Adrenal gland (tissue), 12 donors: ENCODE data around the gene SERTAD3. TPM values are rescaled to one million over a fixed set of nuclear protein-coding genes. Genes with fewer than 3 reads are reported as not detected.
"Not testable (repeated sequence)": the region's sequence is repeated elsewhere in the genome, so short reads cannot be mapped to it uniquely, and the experiment has no call there.

Experiments used
- DNase-seq, 7 donors: peaks; one replicate each; pipeline ENCODE4 v3.0.0-alpha.2; 2019 to 2020
- H3K27ac ChIP-seq, 5 donors: fragments of 200-600 bp; sonication (generic) in 4 of 5; 1 replicate in 3 of 5; 2 replicates in 2 of 5; pipeline versions ENCODE4 v1.5.1 to v1.8.0; 2016 to 2020; ENCODE audit warnings: mild to moderate bottlenecking in 1 of 5
- H3K27me3 ChIP-seq: fragments of 200-600 bp; 2 replicates; pipeline ENCODE4 v1.8.0; 2021
- H3K36me3 ChIP-seq, 2 donors: fragments of 200-600 bp; replicated peaks in 1 of 2; 1 replicate in 1 of 2; 2 replicates in 1 of 2; pipeline versions ENCODE4 v1.5.1 to v1.8.0; 2018 to 2022
- H3K4me1 ChIP-seq, 2 donors: fragments of 200-600 bp; replicated peaks in 1 of 2; 1 replicate in 1 of 2; 2 replicates in 1 of 2; pipeline versions ENCODE4 v1.5.1 to v1.8.0; 2018 to 2021
- H3K4me3 ChIP-seq, 4 donors: fragments of 200-600 bp; sonication (generic) in 3 of 4; one replicate each; pipeline ENCODE4 v1.5.1; 2016 to 2018
- H3K9me3 ChIP-seq, 3 donors: fragments of 200-600 bp; sonication (generic) in 1 of 3; replicated peaks in 1 of 3; 1 replicate in 2 of 3; 2 replicates in 1 of 3; pipeline versions ENCODE4 v1.5.1 to v1.8.0; 2016 to 2021
- CTCF ChIP-seq, 6 experiments: fragments of 450-650 bp in 4 of 6; fragments of 200-600 bp in 2 of 6; sonication (generic) in 1 of 6; IDR thresholded peaks; 1 replicate in 5 of 6; 2 replicates in 1 of 6; pipeline versions ENCODE4 v1.5.1 to v1.8.0; 2016 to 2021; ENCODE audit warnings: antibody characterized with exemption in 6 of 6, mild to moderate bottlenecking in 2 of 6, moderate library complexity in 1 of 6
- POLR2A ChIP-seq, 2 donors: fragments of 450-650 bp; IDR thresholded peaks; one replicate each; pipeline ENCODE4 v1.6.1; 2017; ENCODE audit warnings: antibody characterized with exemption in 2 of 2, mild to moderate bottlenecking in 2 of 2, moderate library complexity in 1 of 2
- WGBS, 4 donors: extraction: QIAGEN DNeasy Blood & Tissue Kit in 2 of 4; methylation state at CpG; one replicate each; pipeline versions ENCODE4 v1.1.5 to v1.1.7; 2013 to 2017; 5-methylcytosine and 5-hydroxymethylcytosine counted together
- intact Hi-C, 2 donors: fragments of 100-400 bp; cut with DNase I; formaldehyde crosslinking; loops; one replicate each; pipeline versions ENCODE4 v1.14.1 to v1.15.0; 2022 to 2023
- polyA plus RNA-seq, 3 donors: library from polyadenylated mRNA; stranded (reverse); fragments of 200-250 nt in 2 of 3; fragments of 350-450 nt in 1 of 3; fragmentation: Illumina TruSeq in 1 of 3; extraction: RNeasy Lipid Tissue Mini Kit (QIAGEN cat#74804) in 1 of 3; gene quantifications; one replicate each; pipeline ENCODE4 v1.2.3, GENCODE V29; 2013 to 2014
- total RNA-seq, 9 donors: library from RNA; depleted of rRNA in 4 of 9; stranded (reverse); fragments of >200 nt in 4 of 9; fragments of 120-200 nt in 1 of 9; fragmentation: NEBNext Ultra II Directional in 1 of 9; extraction: Animal tissue kit (Norgen Biotek cat#: 25700) in 1 of 9; gene quantifications; one replicate each; pipeline versions ENCODE4 v1.1.0 to v1.2.4, GENCODE V29; 2013 to 2023
- donor health status: healthy with polysubstance abuse.
- donor health status: Bipolar disorder and iron deficiency.
- donor health status: DM: yes; HTN: yes; CAD: no.
- donor health status: DM: no; HTN: no; CAD: no.
- donor health status: DM: no; HTN: no; CAD: no.
- donor health status: DM: yes; HTN: yes; CAD: no.

Gene SERTAD3
- total and polyA plus RNA-seq, 12 donors = 12.1 to 60.2 (median 29.5) TPM

GRCh38 chr19:40465557-40466218 is 21.6 kb upstream of the SERTAD3 start, which contains the start of gene BLVRB:
Gene BLVRB, minus strand, starts transcription at chr19:40465745. Its CDS starts 57 bp downstream, at chr19:40465688.
- TF ChIP-seq CTCF (IDR thresholded peaks at IDR 0.05) (peak in 1 of 6 experiments; percentile 22), POLR2A (IDR thresholded peaks at IDR 0.05) (peak; percentile 44 to 94)
- Histone ChIP-seq H3K9me3 (no peaks in the 10 kb centered on the region), H3K27ac (peak within 1 kb of the TSS; percentile 86 to 97 (median 92)), H3K4me1 (peaks cover 25 to 29% of the 10 kb centered on the region in 2 donors), H3K36me3 (no peaks in the 10 kb centered on the region), H3K4me3 (peak within 1 kb of the TSS; percentile 54 to 84 (median 70)), H3K27me3 (no peaks in the 10 kb centered on the region)
- WGBS, 4 donors = 0% methylated on average over 2 to 54 of the region's 54 CpGs
- DNase-seq = peak; percentile 99 to 100 (median 100)
- intact Hi-C loops = loop anchor here in 1 of 2 donors (10.0 kb wide), 1 partner anchor 129 kb away; no protein-coding TSS in a partner anchor

- intact Hi-C loops = loop anchor here in 1 of 2 donors (10.0 kb wide), 1 partner anchor 130 kb away; no protein-coding TSS in a partner anchor
- peaks cover 25 to 29% of the 10 kb centered on the region in 2 donors for H3K4me1 ChIP-seq
- H3K36me3 ChIP-seq = no peaks in the 10 kb centered on the region
- H3K9me3 ChIP-seq = no peaks in the 10 kb centered on the region
- no peaks in the 10 kb centered on the region for H3K27me3 ChIP-seq
- TF ChIP-seq POLR2A (IDR thresholded peaks at IDR 0.05) (no peak), CTCF (IDR thresholded peaks at IDR 0.05) (no peak)
- DNase-seq = peak in 4 of 7 donors; percentile 73 to 81 (median 76)
- peak overlapping the region; percentile 54 to 84 (median 70) for H3K4me3 ChIP-seq
- peak overlapping the region; percentile 86 to 97 (median 92) for H3K27ac ChIP-seq
- 11 to 17% (median 14%) methylated on average over 8 to 11 of the region's 11 CpGs for WGBS, 4 donors
Measured at GRCh38 chr19:40465025-40465556, 21.0 kb upstream of the SERTAD3 start.

- H3K36me3 ChIP-seq = no peaks in the 10 kb centered on the region
- no peaks in the 10 kb centered on the region for H3K9me3 ChIP-seq
- TF ChIP-seq CTCF (IDR thresholded peaks at IDR 0.05) (peak; percentile 84 to 95 (median 90)), POLR2A (IDR thresholded peaks at IDR 0.05) (peak in 1 of 2 donors; percentile 23)
- no peaks in the 10 kb centered on the region for H3K27me3 ChIP-seq
- H3K27ac ChIP-seq = peak overlapping the region; percentile 86 to 97 (median 92)
- H3K4me1 ChIP-seq = peaks cover 25 to 29% of the 10 kb centered on the region in 2 donors
- intact Hi-C loops = loop anchor here in 1 of 2 donors (10.0 kb wide), 1 partner anchor 130 kb away; no protein-coding TSS in a partner anchor
- DNase-seq = peak; percentile 90 to 97 (median 92)
- WGBS, 4 donors = 18 to 23% (median 20%) methylated on average over 9 to 11 of the region's 11 CpGs
- peak overlapping the region in 2 of 4 donors; percentile 63 to 78 for H3K4me3 ChIP-seq
Measured at GRCh38 chr19:40464059-40465024, 20.2 kb upstream of the SERTAD3 start.

GRCh38 chr19:40463587-40464037 is 19.5 kb upstream of the SERTAD3 start:
- not testable (repeated sequence) for H3K9me3 ChIP-seq, H3K36me3 ChIP-seq, H3K27me3 ChIP-seq
- 69 to 76% (median 73%) methylated on average over 12 of the region's 12 CpGs for WGBS, 4 donors
- DNase-seq = peak in 2 of 7 donors; percentile 21 to 38
- Histone ChIP-seq H3K4me3 (peak overlapping the region in 1 of 4 donors; percentile 78), H3K27ac (peak overlapping the region in 4 of 5 donors; percentile 73 to 97 (median 91)), H3K4me1 (peaks cover 25 to 29% of the 10 kb centered on the region in 2 donors)
- intact Hi-C loops = loop anchor here in 1 of 2 donors (10.0 kb wide), 1 partner anchor 131 kb away; no protein-coding TSS in a partner anchor
